H1 (cell line): ENCODE measurements around the gene GABRE. TPM values are rescaled to one million over a fixed set of nuclear protein-coding genes. Genes with fewer than 3 reads are reported as not detected.
A peak's percentile ranks its signal among the peaks of the same experiment; 100 is the strongest.

ENCODE experiments used
- CTCF ChIA-PET: fragments of 300-600 bp; sonication (Branson Sonifier 250); formaldehyde crosslinking; loops from one replicate; lab custom pipeline; 2021; ENCODE audit not compliant: partially characterized antibody; lab: Charles Lee
- POLR2A ChIA-PET: fragments of 300-600 bp; sonication (Branson Sonifier 250); formaldehyde crosslinking; loops from one replicate; lab custom pipeline; 2021; ENCODE audit warnings: inconsistent platforms; ENCODE audit not compliant: partially characterized antibody; lab: Charles Lee
- DNase-seq, 2 experiments: peaks; one replicate each; pipeline versions ENCODE4 v3.0.0 to v3.0.0-alpha.2; 2010 to 2022; ENCODE audit warnings: low spot score in 2 of 2, low read depth in 1 of 2, mixed read lengths in 1 of 2
- FAIRE-seq: peaks from 2 replicates; lab custom pipeline; 2011; peaks lifted over from hg19 to GRCh38; lab: Jason Lieb, UNC
- H2AFZ ChIP-seq: 2 replicates; pipeline ENCODE4 v1.8.1; 2012; ENCODE audit warnings: low read length, inconsistent platforms
- H2AK5ac ChIP-seq: 2 replicates; pipeline ENCODE4 v1.6.1; 2013; ENCODE audit warnings: low read depth, low read length
- H2BK120ac ChIP-seq: replicated peaks from 2 replicates; pipeline ENCODE3; 2013; ENCODE audit warnings: low read depth, low read length, inconsistent platforms
- H2BK12ac ChIP-seq: 2 replicates; pipeline ENCODE4 v1.6.1; 2013; ENCODE audit warnings: low read depth, low read length
- H2BK15ac ChIP-seq: 2 replicates; pipeline ENCODE4 v1.6.1; 2013; ENCODE audit warnings: low read length
- H2BK20ac ChIP-seq: 2 replicates; pipeline ENCODE4 v1.6.1; 2013; ENCODE audit warnings: low read length
- H2BK5ac ChIP-seq: 2 replicates; pipeline ENCODE4 v1.6.1; 2013; ENCODE audit warnings: low read depth, low read length
- H3K14ac ChIP-seq: 2 replicates; pipeline ENCODE4 v1.6.1; 2013; ENCODE audit warnings: inconsistent platforms; ENCODE audit not compliant: insufficient read length
- H3K18ac ChIP-seq: 2 replicates; pipeline ENCODE4 v1.6.1; 2013; ENCODE audit warnings: low read length; ENCODE audit errors: extremely low read depth
- H3K23ac ChIP-seq: 2 replicates; pipeline ENCODE4 v1.6.1; 2013; ENCODE audit warnings: inconsistent platforms; ENCODE audit not compliant: insufficient read length
- H3K23me2 ChIP-seq: 2 replicates; pipeline ENCODE4 v1.6.1; 2013; ENCODE audit warnings: low read depth, low read length
- H3K27ac ChIP-seq: 2 replicates; pipeline ENCODE4 v1.6.1; 2011; ENCODE audit warnings: low read depth, low read length, inconsistent platforms
- H3K27me3 ChIP-seq, 4 experiments: replicated peaks in 1 of 4; 1 replicate in 1 of 4; 2 replicates in 3 of 4; pipeline versions ENCODE4 v1.6.1 to v1.8.1; 2011 to 2013; ENCODE audit warnings: low read length in 3 of 4, mild to moderate bottlenecking in 3 of 4, inconsistent platforms in 2 of 4, mixed read lengths in 2 of 4, moderate library complexity in 1 of 4; ENCODE audit not compliant: control insufficient read depth in 3 of 4, insufficient read depth in 3 of 4; ENCODE audit errors: extremely low read depth in 1 of 4
- H3K36me3 ChIP-seq, 4 experiments: 2 replicates each; pipeline versions ENCODE4 v1.6.1 to v1.8.1; 2011 to 2013; ENCODE audit warnings: mild to moderate bottlenecking in 4 of 4, low read length in 3 of 4, moderate library complexity in 2 of 4, control low read depth in 1 of 4, inconsistent platforms in 1 of 4; ENCODE audit not compliant: insufficient read depth in 4 of 4, control insufficient read depth in 2 of 4
- H3K4ac ChIP-seq: replicated peaks from 2 replicates; pipeline ENCODE3; 2013; ENCODE audit warnings: low read length, low read depth, mixed read lengths, inconsistent platforms; ENCODE audit not compliant: insufficient read length
- H3K4me1 ChIP-seq, 4 experiments: replicated peaks in 1 of 4; 1 replicate in 1 of 4; 2 replicates in 3 of 4; pipeline versions ENCODE4 v1.6.1 to v1.8.1; 2011 to 2013; ENCODE audit warnings: low read length in 3 of 4, inconsistent platforms in 2 of 4, mixed read lengths in 1 of 4; ENCODE audit not compliant: insufficient read depth in 4 of 4, control insufficient read depth in 3 of 4
- H3K4me2 ChIP-seq, 2 experiments: 2 replicates each; pipeline versions ENCODE4 v1.6.1 to v1.8.1; 2011 to 2013; ENCODE audit warnings: low read depth in 2 of 2, low read length in 2 of 2, control low read depth in 1 of 2, inconsistent platforms in 1 of 2, mild to moderate bottlenecking in 1 of 2; ENCODE audit not compliant: insufficient read depth in 1 of 2
- H3K4me3 ChIP-seq, 4 experiments: fragments of 200-600, 300-600 bp in 1 of 4; sonication (generic), shearing (Covaris generic), sonication (Bioruptor Twin) in 1 of 4; 2 replicates each; pipeline versions ENCODE4 v1.5.1 to v1.8.1; 2011 to 2016; ENCODE audit warnings: low read length in 4 of 4, low read depth in 3 of 4, control low read depth in 2 of 4, inconsistent platforms in 2 of 4, mild to moderate bottlenecking in 2 of 4, mixed read lengths in 1 of 4, moderate library complexity in 1 of 4; ENCODE audit not compliant: insufficient read depth in 2 of 4; ENCODE audit errors: extremely low read depth in 1 of 4
- H3K56ac ChIP-seq: replicated peaks from 2 replicates; pipeline ENCODE3; 2013; ENCODE audit warnings: low read depth, mild to moderate bottlenecking, mixed read lengths, low read length, inconsistent platforms; ENCODE audit not compliant: insufficient read length
- H3K79me1 ChIP-seq: 2 replicates; pipeline ENCODE4 v1.6.1; 2013; ENCODE audit warnings: low read depth, low read length, control low read depth
- H3K79me2 ChIP-seq, 2 experiments: 2 replicates each; pipeline versions ENCODE4 v1.6.1 to v1.8.1; 2012 to 2013; ENCODE audit warnings: low read length in 2 of 2, mild to moderate bottlenecking in 2 of 2, inconsistent platforms in 1 of 2; ENCODE audit not compliant: insufficient read depth in 2 of 2, control insufficient read depth in 1 of 2
- H3K9ac ChIP-seq, 4 experiments: replicated peaks in 1 of 4; 1 replicate in 1 of 4; 2 replicates in 3 of 4; pipeline versions ENCODE4 v1.6.1 to v1.8.1; 2011 to 2013; ENCODE audit warnings: low read depth in 3 of 4, low read length in 3 of 4, control low read depth in 2 of 4, mild to moderate bottlenecking in 2 of 4, moderate library complexity in 2 of 4, inconsistent platforms in 1 of 4; ENCODE audit errors: extremely low read depth in 1 of 4
- H3K9me3 ChIP-seq, 2 experiments: 2 replicates each; pipeline versions ENCODE4 v1.6.1 to v1.8.1; 2012 to 2013; ENCODE audit warnings: mild to moderate bottlenecking in 2 of 2, moderate library complexity in 2 of 2, control low read depth in 1 of 2, inconsistent platforms in 1 of 2, low read depth in 1 of 2, low read length in 1 of 2, mixed read lengths in 1 of 2; ENCODE audit not compliant: insufficient read depth in 2 of 2
- H4K20me1 ChIP-seq, 2 experiments: replicated peaks in 1 of 2; 2 replicates each; pipeline versions ENCODE3 to v1.8.1; 2011 to 2013; ENCODE audit warnings: inconsistent platforms in 2 of 2, low read length in 2 of 2, mild to moderate bottlenecking in 1 of 2; ENCODE audit not compliant: insufficient read depth in 2 of 2, control insufficient read depth in 1 of 2
- H4K5ac ChIP-seq: 2 replicates; pipeline ENCODE4 v1.6.1; 2013; ENCODE audit warnings: low read length, low read depth, mixed read lengths, inconsistent platforms; ENCODE audit not compliant: insufficient read length
- H4K8ac ChIP-seq: 2 replicates; pipeline ENCODE4 v1.8.0; 2013; ENCODE audit warnings: mild to moderate bottlenecking, moderate library complexity, low read length, inconsistent platforms; ENCODE audit not compliant: insufficient read depth; ENCODE audit errors: extremely low read depth
- H4K91ac ChIP-seq: replicated peaks from 2 replicates; pipeline ENCODE3; 2013; ENCODE audit warnings: low read length, mixed read lengths, inconsistent platforms; ENCODE audit not compliant: insufficient read length
- POU5F1 ChIP-seq: IDR thresholded peaks from 2 replicates; pipeline ENCODE4 v1.6.1; 2011; ENCODE audit warnings: low read depth, mild to moderate bottlenecking, low read length, moderate library complexity
- RAD21 ChIP-seq, 2 experiments: IDR thresholded peaks in 1 of 2; conservative IDR thresholded peaks in 1 of 2; 2 replicates each; pipeline ENCODE4 v1.6.1; 2011; ENCODE audit warnings: low read depth in 2 of 2, low read length in 2 of 2, improper control_type of control experiment in 1 of 2, inconsistent platforms in 1 of 2, mild to moderate bottlenecking in 1 of 2, moderate library complexity in 1 of 2
- WGBS, 2 experiments: shearing (Covaris generic) in 1 of 2; methylation state at CpG; one replicate each; pipeline versions ENCODE4 v1.1.6 to v1.1.7; 2013 to 2015; ENCODE audit warnings: low lambda C conversion rate in 2 of 2, mixed read lengths in 2 of 2, inconsistent platforms in 1 of 2, low coverage in 1 of 2, missing lambda C conversion rate in 1 of 2; ENCODE audit not compliant: insufficient replicate concordance in 2 of 2, insufficient coverage in 1 of 2, insufficient read length in 1 of 2; ENCODE audit errors: extremely low coverage in 1 of 2, missing lambda C conversion rate in 1 of 2; 5-methylcytosine and 5-hydroxymethylcytosine counted together
- polyA plus RNA-seq, 7 experiments: library from polyadenylated mRNA; depleted of rRNA in 3 of 7; stranded (reverse) in 5 of 7; unstranded in 2 of 7; fragments of >200 nt in 5 of 7; fragments of 200-250 nt in 2 of 7; gene quantifications; 1 replicate in 5 of 7; 2 replicates in 1 of 7; 4 replicates in 1 of 7; pipeline versions ENCODE4 v1.2.1 to v1.2.3, GENCODE V29; 2011 to 2013; ENCODE audit warnings: missing spikeins in 2 of 7, mixed read lengths in 2 of 7
- total RNA-seq: library from RNA; stranded (reverse); fragmentation: NEBNext Ultra II Directional; extraction: Animal tissue kit (Norgen Biotek cat#: 25700); gene quantifications from 2 replicates; pipeline ENCODE4 v1.2.1, GENCODE V29; 2021

Gene GABRE
- total and polyA plus RNA-seq, 2 of the 8 experiments (the other 6 are each of a cell fraction or from before 2014, with no cell fraction given): 5.5 to 7.0 TPM

DNA sequence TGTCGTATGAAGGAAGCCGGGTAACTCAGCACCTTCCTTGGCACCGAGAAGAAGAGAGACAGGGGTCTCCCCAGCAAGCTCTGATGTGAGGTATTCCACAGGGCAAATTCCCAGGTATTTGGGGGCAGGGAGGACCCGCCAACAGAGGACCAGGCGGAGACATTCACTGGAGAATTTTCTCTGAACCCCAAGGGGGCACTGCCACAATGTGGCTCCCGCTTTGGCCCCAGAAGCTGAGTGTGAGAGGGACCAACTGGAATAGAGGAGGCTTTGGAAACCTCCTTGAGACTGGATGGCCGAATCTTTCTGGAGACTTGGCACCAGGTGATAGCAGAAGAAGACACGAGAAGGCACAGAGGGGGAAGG is 735 bp upstream of the GABRE start:
- no peak overlapping the region for H2BK5ac ChIP-seq
- no peaks in the 10 kb centered on the region for H3K9me3 ChIP-seq
- no peak overlapping the region for H2AK5ac ChIP-seq
- peaks cover 3 to 27% (median 9%) of the 10 kb centered on the region in 4 experiments; a peak in 6 of 7 replicates for H3K27me3 ChIP-seq
- peak overlapping the region in 2 of 4 experiments; percentile 37 to 57; a peak in 3 of 8 replicates for H3K4me3 ChIP-seq
- H3K18ac ChIP-seq: no peak overlapping the region
- H2BK15ac ChIP-seq: no peak overlapping the region
- H3K56ac ChIP-seq: no peak overlapping the region
- H3K79me2 ChIP-seq: no peaks in the 10 kb centered on the region
- no peaks in the 10 kb centered on the region for H3K79me1 ChIP-seq
- H4K91ac ChIP-seq: no peak overlapping the region
- H4K20me1 ChIP-seq: no peaks in the 10 kb centered on the region
- no peak overlapping the region for H4K8ac ChIP-seq
- FAIRE-seq (no peak), DNase-seq (peak in 1 of 2 experiments; percentile 41)
- no peak overlapping the region for H3K4ac ChIP-seq
- peak overlapping the region; percentile 51 to 74 for H3K4me2 ChIP-seq
- no peaks in the 10 kb centered on the region for H3K36me3 ChIP-seq
- H2AFZ ChIP-seq: no peak overlapping the region
- no peaks in the 10 kb centered on the region for H3K23me2 ChIP-seq
- CTCF ChIA-PET: interaction anchor here (1.4 to 3.1 kb wide), 3 partner anchors 11 to 224 kb away, joined by 4 to 9 read pairs (median 6); no protein-coding TSS in a partner anchor
- no peak overlapping the region for H3K27ac ChIP-seq
- no peak overlapping the region for H3K14ac ChIP-seq
- no peak overlapping the region for H4K5ac ChIP-seq
- peaks cover 0 to 8% (median 2%) of the 10 kb centered on the region in 4 experiments; a peak in 2 of 7 replicates for H3K4me1 ChIP-seq
- no peak overlapping the region for H2BK120ac ChIP-seq
- whole genome bisulfite sequencing, 2 experiments: no CpG with 5 or more reads among the region's 8 CpGs
- no peak overlapping the region for H3K9ac ChIP-seq
- no peak overlapping the region for H3K23ac ChIP-seq
- no peak overlapping the region for H2BK20ac ChIP-seq
- TF ChIP-seq POU5F1: no peak
- peak in 1 of 2 experiments; percentile 39; a peak in 2 of 4 replicates for TF ChIP-seq RAD21 (IDR thresholded peaks at IDR 0.05 in 1 of 2, conservative IDR thresholded peaks at IDR 0.05 in 1 of 2; ENCODE audit: low read depth in 2 of 2, low read length in 2 of 2)
- POLR2A ChIA-PET: no interaction called here
- H2BK12ac ChIP-seq: no peak overlapping the region
